Skin of body (tissue), 2 donors: ENCODE data around the gene SPATA16. TPM values are rescaled to one million over a fixed set of nuclear protein-coding genes. Genes with fewer than 3 reads are reported as not detected.
A peak's percentile ranks its signal among the peaks of the same experiment; 100 is the strongest.
"Not testable (repeated sequence)": the region's sequence is repeated elsewhere in the genome, so short reads cannot be mapped to it uniquely, and the experiment has no call there.

Source experiments
- DNase-seq: peaks from one replicate; lab custom pipeline; 2025; lab: John Stamatoyannopoulos, UW
- total RNA-seq: library from RNA; depleted of rRNA; stranded (reverse); fragments of >200 nt; gene quantifications from one replicate; pipeline ENCODE4 v1.2.3, GENCODE V29; 2014

SPATA16 gene
- total RNA-seq, 1 donor from 2014 or later: not detected

- no peak for DNase-seq
These were observed 258.5 kb downstream of the SPATA16 start for GRCh38 chr3:172882563-172882962.

- not testable (repeated sequence) for DNase-seq
These were observed 261.7 kb downstream of the SPATA16 start for GRCh38 chr3:172879381-172879780.

- DNase-seq: no peak
These were observed 264.0 kb downstream of the SPATA16 start for GRCh38 chr3:172877011-172877410.

DNA sequence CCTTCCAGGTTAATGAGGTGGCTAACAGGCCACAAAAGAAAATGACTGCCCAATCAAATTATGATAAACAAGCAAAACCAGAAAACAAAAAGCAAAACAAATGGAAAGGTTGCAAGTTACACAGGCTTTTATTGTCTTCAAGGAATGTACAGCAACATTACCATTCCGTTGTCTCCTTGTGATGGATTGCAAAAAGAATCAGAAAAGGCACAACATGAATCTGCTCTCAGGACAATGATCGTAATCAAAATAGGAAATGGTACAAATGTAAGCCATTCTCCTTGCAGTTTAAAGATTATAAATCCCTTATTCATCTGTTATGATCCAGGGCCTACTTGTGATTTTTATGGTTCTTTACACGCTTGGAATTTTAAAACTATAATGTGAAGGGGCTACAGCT lies 264.7 kb downstream of the SPATA16 start:
- no peak for DNase-seq

GRCh38 chr3:172875039-172875438 lies 266.0 kb downstream of the SPATA16 start:
- no peak for DNase-seq

- DNase-seq: peak; percentile 49
These were observed 271.1 kb downstream of the SPATA16 start for GRCh38 chr3:172869784-172870518.

DNA sequence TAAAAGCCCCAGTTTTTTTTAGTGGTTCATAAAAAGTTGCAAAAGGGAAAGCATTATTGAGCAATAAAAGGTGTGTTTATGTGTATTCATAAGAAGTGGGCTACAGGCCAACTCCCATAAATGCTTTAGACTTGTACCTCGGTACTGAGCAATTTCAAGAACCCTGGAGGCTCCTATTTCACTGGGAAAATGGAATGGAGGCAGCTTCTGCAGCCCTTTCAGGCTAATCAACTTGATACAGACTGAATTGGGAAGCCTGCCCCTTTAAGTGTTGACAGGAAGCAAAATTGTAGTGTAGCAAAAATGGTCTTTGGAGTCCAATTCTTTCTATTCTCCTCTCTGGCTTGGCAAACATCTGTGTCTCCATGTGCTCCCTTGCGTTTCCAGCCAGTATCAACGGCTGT lies 271.7 kb downstream of the SPATA16 start:
- peak; percentile 77 for DNase-seq

DNA sequence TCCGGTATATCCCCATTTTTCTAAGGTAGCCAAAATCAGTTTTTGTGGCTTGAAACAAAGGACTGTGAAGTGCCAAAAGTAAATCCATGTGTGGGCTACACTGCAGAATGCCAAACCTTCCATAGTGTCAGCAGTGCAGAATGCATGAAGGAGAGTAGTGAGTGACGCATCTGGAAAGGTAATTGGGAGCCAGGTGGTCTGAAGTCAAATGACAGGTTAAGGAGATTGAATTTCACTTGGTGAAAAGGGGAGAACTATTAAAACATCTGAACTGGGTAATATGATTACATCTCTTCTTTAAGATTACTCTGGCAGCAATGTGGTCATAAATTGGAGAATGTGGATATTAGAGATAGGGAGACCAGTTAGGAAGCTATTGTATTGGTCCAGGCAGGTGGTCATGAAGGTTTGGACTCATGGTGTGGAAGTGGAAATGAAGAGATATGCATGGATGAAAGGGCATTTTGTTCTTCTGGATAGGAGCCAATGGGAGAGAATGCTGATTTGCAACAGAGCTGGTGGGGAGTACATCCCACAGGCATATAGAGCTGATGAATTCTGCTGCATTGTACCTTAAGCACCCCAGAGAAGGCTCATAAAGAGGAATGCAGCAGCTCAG lies 272.3 kb downstream of the SPATA16 start:
- DNase-seq: no peak

GRCh38 chr3:172866726-172867350 lies 274.2 kb downstream of the SPATA16 start:
- not testable (repeated sequence) for DNase-seq

DNA sequence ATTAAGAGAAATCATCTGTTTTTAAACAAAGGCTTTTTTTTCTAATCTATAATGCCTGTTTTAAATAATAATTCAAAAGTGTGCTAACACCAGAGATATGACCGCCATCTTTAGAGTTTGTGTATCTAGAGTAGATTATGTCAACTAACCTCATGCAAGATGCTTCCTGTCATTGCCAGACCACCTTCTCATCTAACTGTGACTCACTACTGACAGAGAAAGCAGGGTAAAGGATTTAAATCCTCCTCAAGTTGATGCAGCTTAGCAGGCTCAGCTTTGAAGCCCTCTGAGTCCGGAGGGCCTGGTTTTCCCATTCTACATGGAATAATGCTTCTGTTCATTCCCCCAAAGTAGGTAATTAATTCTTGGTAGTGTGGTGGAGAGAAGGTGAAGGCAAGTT lies 282.0 kb downstream of the SPATA16 start:
- no peak for DNase-seq

- DNase-seq: no peak
These were observed 284.0 kb downstream of the SPATA16 start for GRCh38 chr3:172856795-172857742.

- no peak for DNase-seq
These were observed 286.0 kb downstream of the SPATA16 start for GRCh38 chr3:172855037-172855436.

DNA sequence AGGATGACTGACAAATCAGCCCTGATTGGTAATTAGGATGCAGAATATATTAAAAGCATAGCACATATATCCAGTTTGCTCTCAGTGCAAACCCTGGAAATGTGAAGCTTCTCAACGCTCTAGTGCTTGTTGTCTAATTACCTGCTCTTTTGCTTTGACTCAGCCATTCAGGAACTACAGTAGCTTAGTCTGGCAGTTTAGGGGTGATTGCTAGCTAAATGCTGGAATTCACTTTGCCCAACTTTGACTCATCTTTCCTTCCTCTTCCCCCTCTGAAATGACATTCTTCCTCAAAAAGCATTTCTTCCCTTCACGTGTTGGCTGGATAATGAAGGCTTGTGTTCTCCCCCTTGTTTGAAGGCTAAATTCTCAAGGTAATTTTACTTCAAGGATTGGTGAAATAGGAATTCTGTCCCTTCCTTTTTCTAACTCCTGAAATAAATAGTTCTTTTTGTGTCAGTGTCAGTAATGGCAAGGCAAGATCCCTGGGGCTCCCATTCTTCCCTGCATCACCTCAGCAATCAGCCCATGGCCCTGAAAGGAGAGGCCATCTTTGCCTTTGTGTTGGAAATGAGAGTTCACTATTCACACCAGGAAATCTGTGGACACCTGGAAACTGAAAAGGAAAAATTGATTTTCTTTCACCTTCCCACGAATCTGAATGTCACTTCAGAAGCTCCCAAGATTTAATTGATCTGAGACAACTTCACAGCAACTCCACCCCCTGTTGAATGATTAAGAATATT lies 286.9 kb downstream of the SPATA16 start:
- no peak for DNase-seq

DNA sequence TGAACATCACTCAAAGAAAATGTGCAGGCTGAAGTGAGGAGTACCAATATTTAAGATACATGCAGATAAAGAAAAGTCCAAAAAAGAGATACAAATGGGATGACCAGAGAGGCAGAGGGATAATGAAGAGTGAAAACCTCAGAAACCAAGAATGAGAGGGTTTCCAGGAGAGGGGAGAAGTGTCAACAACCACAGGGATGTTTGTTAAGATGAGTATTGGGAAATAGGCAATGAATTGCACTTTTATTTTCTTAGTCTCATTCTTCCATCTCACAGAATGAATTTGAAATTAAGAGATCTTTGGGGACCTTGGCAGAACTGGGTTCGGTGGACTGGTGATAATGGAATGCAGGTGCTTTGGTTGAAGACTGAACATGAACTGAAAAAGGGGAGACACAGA lies 288.0 kb downstream of the SPATA16 start:
- DNase-seq: no peak

DNA sequence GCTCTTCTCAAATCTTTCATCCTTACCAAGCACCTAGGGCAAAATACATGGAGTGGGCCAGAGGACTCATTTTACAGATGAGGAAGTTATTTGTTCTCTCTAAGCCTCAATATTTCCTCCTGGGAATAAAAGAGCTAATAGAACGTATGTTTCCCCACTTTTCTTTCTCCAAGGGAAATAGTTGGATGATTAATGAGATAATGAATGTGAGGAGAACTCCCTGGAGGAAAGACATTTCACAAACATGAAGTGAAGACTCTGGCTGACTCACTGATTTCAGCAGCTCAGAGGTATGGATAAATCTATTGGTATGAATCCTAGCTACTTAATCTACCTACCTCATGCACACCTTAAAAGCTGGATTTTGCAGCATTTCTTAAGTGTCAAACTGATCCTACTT lies 292.1 kb downstream of the SPATA16 start:
- DNase-seq: peak; percentile 12

- no peak for DNase-seq
These were observed 293.7 kb downstream of the SPATA16 start for GRCh38 chr3:172847292-172847691.

DNA sequence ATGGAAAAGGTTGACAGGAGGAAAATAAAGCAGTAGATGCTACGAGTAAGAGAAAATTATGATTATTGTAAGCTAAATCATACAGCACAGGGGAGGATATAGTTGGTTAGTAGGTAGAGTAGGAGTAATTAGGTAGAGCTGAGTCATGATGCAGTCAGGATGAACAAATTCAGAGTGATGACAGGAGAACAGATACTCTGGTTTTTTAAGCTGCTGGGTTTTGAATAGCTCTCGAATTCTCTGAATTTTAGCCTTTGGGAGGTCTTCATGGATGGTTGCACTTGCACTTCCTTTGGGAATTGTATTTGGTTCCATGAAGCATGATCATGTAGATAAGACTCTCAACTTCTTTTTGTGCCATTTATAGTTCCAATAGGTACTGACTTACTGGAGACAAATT lies 294.3 kb downstream of the SPATA16 start:
- no peak for DNase-seq

DNA sequence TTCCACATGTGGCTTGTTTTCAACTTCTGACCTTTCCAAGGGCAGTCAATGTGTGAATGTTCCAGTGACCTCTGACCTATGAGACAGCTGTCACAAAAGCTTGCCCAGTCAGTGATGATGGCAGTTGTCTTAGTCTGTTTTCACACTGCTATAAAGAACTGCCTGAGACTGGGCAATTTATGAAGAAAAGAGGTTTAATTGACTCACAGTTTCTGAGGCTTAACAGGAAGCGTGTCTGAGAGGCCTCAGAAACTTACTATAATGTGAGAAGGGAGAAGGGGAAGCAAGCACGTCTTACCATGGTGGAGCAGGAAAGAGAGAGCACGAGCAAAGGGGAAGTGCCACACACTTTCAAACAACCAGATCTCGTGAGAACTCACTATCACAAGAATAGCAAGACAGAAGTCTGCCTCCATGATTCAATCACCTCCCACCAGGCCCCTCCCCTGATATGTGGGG lies 294.9 kb downstream of the SPATA16 start:
- DNase-seq: no peak

DNA sequence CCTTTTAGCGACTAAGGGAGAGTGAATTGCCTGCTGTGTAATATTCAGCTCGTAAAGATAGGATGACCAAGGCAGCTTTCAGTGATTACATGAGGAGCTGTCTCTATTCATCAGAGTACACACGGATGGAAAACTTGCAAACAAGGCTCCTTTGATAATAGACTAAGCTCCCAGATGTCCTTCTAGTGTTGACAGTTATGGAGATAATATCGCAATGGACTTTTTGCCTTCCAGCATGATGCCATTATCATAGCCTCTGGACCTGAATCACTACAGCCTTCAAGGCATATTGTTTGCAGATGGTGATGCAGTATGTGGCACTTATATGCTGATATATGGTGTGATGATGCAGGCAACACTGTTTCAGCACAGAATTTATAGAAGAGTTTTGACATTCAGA lies 296.6 kb downstream of the SPATA16 start:
- DNase-seq: peak; percentile 76

GRCh38 chr3:172840913-172841312 lies 300.1 kb downstream of the SPATA16 start:
- no peak for DNase-seq

DNA sequence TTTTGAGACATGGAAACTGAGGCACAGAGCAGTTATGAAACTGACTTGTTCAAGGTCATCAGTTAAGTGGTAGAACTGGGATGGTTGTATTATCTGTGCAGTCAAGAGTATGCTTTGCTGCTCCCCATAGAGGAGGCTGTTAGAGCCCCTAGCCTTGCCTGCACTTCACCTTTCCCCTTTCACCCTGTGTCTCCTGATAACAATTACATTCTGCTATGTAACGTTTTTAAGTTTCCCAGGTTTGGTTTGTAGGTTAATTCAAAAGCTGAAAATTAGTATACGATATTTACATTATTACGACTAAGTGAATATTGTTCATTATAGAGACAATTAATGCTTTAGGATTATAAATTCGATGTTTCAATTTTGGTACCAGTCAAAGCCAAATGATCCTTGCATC lies 300.6 kb downstream of the SPATA16 start:
- DNase-seq: no peak
